GM10248 (cell line): ENCODE measurements around the gene GORASP1.

Experiments
- CTCF ChIA-PET: fragments of 300-600 bp; sonication (Branson Sonifier 250); formaldehyde crosslinking; extraction: SDS; loops from one replicate; lab custom pipeline; 2021; ENCODE audit warnings: antibody characterized with exemption; lab: Yijun Ruan, JAX
- POLR2A ChIA-PET: fragments of 350-650 bp; sonication (Branson Sonifier 250); formaldehyde crosslinking; extraction: SDS; loops from one replicate; lab custom pipeline; 2020; ENCODE audit warnings: antibody characterized with exemption; lab: Yijun Ruan, JAX
- DNase-seq: peaks from one replicate; pipeline ENCODE4 v3.0.0; 2012; ENCODE audit errors: extremely low spot score
- TF ChIP-seq, protein P1 (sequence below): IDR thresholded peaks from 2 replicates; pipeline ENCODE4 v1.5.1; 2012; ENCODE audit warnings: mild to moderate bottlenecking, low read depth; ENCODE audit errors: extremely low read depth, missing control alignments, control extremely low read depth

GORASP1 gene

DNA sequence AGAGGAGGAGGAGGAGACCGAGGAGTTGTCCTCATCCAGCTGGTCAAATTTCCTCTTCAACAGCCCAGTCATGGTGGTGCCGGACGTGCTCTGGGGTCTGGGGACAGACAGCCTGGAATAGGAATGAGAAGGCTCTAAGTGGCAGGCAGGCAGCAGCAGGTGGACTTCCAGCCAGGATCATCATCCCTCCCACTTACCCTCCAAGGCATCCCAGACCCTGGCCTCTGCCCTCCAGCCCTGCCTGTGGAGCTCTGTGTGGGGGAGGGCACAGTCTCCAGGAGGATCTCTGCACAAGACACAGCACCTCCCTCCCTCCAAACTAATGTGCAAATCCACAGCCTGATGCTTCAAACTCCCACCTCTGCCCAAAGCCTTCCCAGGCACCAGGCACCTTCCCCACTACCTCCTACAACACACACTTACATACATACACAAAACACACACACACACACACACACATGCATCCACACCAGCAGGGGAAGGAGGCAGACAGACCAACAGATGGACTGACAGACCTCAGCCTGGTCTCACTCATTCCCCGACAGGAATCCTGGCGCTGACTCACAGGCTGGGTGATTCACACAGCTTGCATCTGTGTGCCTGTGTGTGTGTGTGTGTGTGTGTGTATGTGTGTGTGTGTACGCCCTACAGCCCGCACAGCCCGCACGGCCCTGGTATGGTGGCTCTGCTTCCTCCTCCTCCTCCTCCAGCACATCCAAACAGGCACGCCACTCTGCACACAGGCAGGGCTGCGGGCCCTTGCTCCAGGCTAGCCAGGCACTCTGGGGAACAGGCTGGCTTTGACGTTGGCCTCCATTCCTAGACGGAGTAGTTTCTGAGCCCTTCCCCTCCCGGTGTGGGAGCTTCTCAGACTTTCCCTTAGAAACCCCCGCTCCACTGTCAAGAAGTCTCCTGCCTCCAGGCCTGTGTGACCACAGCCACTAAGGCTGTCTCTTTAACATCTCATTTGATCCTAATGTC, 39.5 kb upstream of the GORASP1 start:
- TF ChIP-seq, protein P1, sequence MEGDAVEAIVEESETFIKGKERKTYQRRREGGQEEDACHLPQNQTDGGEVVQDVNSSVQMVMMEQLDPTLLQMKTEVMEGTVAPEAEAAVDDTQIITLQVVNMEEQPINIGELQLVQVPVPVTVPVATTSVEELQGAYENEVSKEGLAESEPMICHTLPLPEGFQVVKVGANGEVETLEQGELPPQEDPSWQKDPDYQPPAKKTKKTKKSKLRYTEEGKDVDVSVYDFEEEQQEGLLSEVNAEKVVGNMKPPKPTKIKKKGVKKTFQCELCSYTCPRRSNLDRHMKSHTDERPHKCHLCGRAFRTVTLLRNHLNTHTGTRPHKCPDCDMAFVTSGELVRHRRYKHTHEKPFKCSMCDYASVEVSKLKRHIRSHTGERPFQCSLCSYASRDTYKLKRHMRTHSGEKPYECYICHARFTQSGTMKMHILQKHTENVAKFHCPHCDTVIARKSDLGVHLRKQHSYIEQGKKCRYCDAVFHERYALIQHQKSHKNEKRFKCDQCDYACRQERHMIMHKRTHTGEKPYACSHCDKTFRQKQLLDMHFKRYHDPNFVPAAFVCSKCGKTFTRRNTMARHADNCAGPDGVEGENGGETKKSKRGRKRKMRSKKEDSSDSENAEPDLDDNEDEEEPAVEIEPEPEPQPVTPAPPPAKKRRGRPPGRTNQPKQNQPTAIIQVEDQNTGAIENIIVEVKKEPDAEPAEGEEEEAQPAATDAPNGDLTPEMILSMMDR: no peak
- ChIA-PET POLR2A (no interaction called here), CTCF (interaction anchor here (0.8 to 9.0 kb wide), 10 partner anchors 11 to 145 kb away, joined by 3 to 49 read pairs (median 4); no protein-coding TSS in a partner anchor)
- DNase-seq: no peak

DNA sequence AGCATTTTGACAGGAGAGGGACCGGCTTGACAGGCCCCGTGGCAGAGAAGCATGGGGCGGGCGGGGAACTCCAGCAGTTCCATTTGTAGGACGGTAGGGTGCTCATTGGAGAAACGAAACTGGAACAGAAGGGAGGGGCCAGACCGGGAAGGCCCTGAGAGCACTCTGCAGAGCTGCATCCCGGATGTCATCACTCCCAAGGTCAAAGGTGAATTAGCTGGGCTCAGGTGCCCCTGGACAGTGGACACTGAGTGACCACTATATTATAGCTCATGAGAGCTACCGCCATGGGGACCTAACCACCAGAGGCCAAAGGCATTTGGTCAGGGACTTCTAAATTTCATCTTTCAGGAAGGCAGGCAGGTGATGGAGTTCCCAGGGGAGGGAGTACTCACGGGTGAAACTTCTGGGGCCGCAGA, 38.7 kb upstream of the GORASP1 start:
- TF ChIP-seq, protein P1: no peak
- CTCF ChIA-PET: interaction anchor here (0.8 to 9.0 kb wide), 9 partner anchors 10 to 146 kb away, joined by 3 to 49 read pairs (median 5); no protein-coding TSS in a partner anchor
- POLR2A ChIA-PET: no interaction called here
- DNase-seq: no peak

DNA sequence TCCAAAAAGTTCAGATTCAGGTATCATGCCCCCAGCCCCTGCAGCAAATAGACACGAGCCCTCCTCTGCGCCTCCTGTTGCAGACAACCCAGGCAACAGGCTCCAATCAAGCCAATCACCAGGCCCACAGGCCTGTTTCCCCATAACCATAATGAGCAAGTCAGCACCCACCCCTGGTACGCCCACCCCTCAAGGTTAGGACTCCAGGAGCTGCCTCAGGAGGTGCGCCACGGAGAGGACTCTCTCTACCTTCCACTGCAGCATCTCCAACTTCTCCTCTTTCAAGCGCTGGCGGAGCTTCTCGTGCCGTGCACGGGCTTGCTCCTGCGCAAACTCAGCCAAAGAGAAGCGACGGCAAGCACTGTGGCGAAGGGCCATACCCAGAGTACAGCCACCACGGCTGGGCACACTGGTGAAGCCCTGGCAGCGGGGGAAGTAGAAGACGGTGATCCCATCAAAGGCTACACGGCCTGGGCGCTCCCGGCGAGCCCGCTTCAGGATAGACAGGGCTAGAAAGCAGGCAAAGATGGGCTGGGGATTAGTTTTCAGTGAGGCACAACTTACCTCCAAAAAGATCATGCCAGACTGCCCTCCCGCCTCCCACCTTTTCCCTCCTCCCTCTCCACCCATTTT, 37.4 kb upstream of the GORASP1 start:
- TF ChIP-seq, protein P1: no peak
- CTCF ChIA-PET: interaction anchor here (1.9 to 9.0 kb wide), 4 partner anchors 18 to 147 kb away, joined by 4 to 49 read pairs (median 8); partner anchors contain the start of genes GORASP1 and TTC21A
- DNase-seq: no peak
- POLR2A ChIA-PET: interaction anchor here (0.6 kb wide), 1 partner anchor 955 kb away, joined by 3 read pairs; no protein-coding TSS in a partner anchor

DNA sequence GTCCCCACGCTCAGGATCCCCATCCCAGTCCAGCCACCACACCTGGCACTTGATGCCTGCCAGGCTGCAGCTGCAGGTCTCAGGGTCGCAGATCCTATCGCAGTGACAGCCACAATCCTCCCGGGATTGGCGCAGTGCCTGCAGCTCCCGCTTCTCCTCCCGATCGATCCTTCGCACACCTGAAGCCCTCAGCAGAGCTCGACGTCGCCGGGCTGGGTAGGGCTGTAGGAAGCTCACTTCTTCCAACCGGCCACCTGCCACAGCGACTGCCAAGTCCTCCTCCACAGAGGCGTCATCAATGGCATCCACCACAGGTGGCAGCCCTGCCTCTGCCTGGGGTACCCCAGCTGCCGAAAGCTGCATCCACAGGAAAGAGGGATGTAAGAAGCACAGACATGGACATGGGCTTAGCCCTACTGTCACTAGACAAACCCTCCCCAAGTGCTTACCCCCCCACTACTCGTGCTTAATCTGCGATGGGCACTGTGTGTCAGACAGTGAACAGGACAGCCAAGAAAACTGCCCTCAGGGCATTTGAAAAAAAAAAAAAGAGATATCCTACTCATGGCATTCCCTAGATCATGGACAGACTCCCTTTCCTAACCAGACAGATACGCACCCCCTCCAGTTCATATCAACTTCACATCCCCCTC, 36.8 kb upstream of the GORASP1 start:
- DNase-seq: no peak
- TF ChIP-seq, protein P1: no peak
- ChIA-PET POLR2A (interaction anchor here (1.0 to 1.3 kb wide), 3 partner anchors 12 to 18 kb away, joined by 3 to 4 read pairs (median 3); no protein-coding TSS in a partner anchor), CTCF (interaction anchor here (1.0 to 9.0 kb wide), 4 partner anchors 11 to 144 kb away, joined by 4 to 49 read pairs (median 5); partner anchors contain the start of genes GORASP1 and TTC21A)

DNA sequence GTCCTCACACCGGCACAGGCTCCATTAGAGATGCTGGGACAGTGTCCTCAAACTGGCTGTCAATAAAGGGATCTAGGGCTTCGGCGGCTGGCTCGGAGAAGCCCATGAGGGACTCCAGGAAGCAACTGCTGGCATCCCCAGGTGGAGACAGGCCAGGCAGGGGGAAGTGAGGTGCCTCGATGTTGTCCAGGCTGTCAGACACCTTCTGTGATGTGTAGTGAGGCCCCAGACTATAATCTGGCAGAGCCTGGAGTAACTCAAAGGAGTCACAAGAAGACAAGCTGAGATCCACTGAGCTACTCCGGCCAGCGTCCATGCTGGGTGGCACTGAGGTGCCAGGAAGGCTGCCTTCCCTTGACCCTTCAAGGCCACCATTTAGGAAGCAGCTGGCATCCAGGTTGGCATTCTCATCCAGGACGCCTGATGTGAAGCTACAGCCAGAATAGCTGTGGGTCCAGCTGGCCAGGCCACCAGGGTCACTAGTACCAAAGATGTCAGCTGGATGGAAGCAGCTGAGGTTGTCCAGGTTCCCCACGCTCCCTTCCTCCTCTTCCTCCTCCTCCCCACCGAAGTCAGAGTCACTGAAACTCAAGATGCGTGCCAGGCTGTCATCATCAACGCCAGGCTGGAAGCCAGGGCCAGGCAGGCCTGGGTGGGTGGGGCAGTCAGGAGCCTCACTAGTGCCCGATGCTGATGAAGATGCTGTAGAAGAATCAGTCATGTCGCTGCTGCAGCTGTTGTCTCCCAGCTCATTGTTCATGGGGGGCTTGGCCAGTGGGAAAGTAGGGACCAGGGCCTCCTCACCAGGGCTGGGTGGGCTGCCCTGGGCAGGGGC, 35.8 kb upstream of the GORASP1 start:
- POLR2A ChIA-PET: interaction anchor here (1.0 to 1.3 kb wide), 3 partner anchors 11 to 17 kb away, joined by 3 to 4 read pairs (median 3); no protein-coding TSS in a partner anchor

More for the DNA sequence above, 35.8 kb upstream of the GORASP1 start:
- DNase-seq: no peak
- TF ChIP-seq, protein P1: no peak
- CTCF ChIA-PET: interaction anchor here (0.8 to 9.0 kb wide), 6 partner anchors 10 to 145 kb away, joined by 3 to 49 read pairs (median 4); partner anchors contain the start of genes GORASP1 and TTC21A
